ENCODE data around the gene PPAT. TPM values are rescaled to one million over a fixed set of nuclear protein-coding genes. Genes with fewer than 3 reads are reported as not detected.
"Not testable (repeated sequence)": the region's sequence is repeated elsewhere in the genome, so short reads cannot be mapped to it uniquely, and the experiment has no call there.

The PPAT gene
- total RNA-seq, 2 donors from 2014 or later: 1.9 TPM

GRCh38 chr4:56372774-56373173, 62.6 kb downstream of the PPAT start:
- H3K27ac ChIP-seq: no peak overlapping the region
- no peak overlapping the region for H3K4me3 ChIP-seq
- no peaks in the 10 kb centered on the region for H3K9me3 ChIP-seq
- TF ChIP-seq CTCF (IDR thresholded peaks at IDR 0.05): no peak
- DNase-seq (ENCODE audit: low spot score): no peak
- no peaks in the 10 kb centered on the region for H3K27me3 ChIP-seq
- H3K4me1 ChIP-seq: no peaks in the 10 kb centered on the region
- H3K36me3 ChIP-seq: peaks cover 13% of the 10 kb centered on the region

GRCh38 chr4:56371426-56372220, 63.8 kb downstream of the PPAT start:
- H3K27ac ChIP-seq: no peak overlapping the region
- H3K4me1 ChIP-seq: no peaks in the 10 kb centered on the region
- H3K4me3 ChIP-seq: no peak overlapping the region
- H3K27me3 ChIP-seq: no peaks in the 10 kb centered on the region
- H3K9me3 ChIP-seq: no peaks in the 10 kb centered on the region
- no peak for TF ChIP-seq CTCF (IDR thresholded peaks at IDR 0.05)
- peaks cover 13% of the 10 kb centered on the region for H3K36me3 ChIP-seq
- no peak for DNase-seq (ENCODE audit: low spot score)

GRCh38 chr4:56370377-56370776, 65.0 kb downstream of the PPAT start:
- H3K27me3 ChIP-seq: no peaks in the 10 kb centered on the region
- H3K27ac ChIP-seq: no peak overlapping the region
- no peak for TF ChIP-seq CTCF (IDR thresholded peaks at IDR 0.05)
- H3K36me3 ChIP-seq: peaks cover 13% of the 10 kb centered on the region
- no peak overlapping the region for H3K4me3 ChIP-seq
- no peaks in the 10 kb centered on the region for H3K9me3 ChIP-seq
- DNase-seq (ENCODE audit: low spot score): no peak
- H3K4me1 ChIP-seq: no peaks in the 10 kb centered on the region

- H3K27me3 ChIP-seq; H3K4me3 ChIP-seq; H3K9me3 ChIP-seq; DNase-seq (ENCODE audit: low spot score); H3K36me3 ChIP-seq; H3K4me1 ChIP-seq; H3K27ac ChIP-seq: not testable (repeated sequence)
Observed at GRCh38 chr4:56362981-56363380, 72.4 kb downstream of the PPAT start.

GRCh38 chr4:56360071-56360470, 75.3 kb downstream of the PPAT start:
- Histone ChIP-seq H3K27me3 (no peaks in the 10 kb centered on the region), H3K4me3 (no peak overlapping the region), H3K27ac (no peak overlapping the region), H3K9me3 (no peaks in the 10 kb centered on the region), H3K36me3 (peaks cover 5% of the 10 kb centered on the region), H3K4me1 (no peaks in the 10 kb centered on the region)
- DNase-seq (ENCODE audit: low spot score): no peak
- TF ChIP-seq CTCF (IDR thresholded peaks at IDR 0.05): no peak

GRCh38 chr4:56356650-56357049, 78.8 kb downstream of the PPAT start:
- TF ChIP-seq CTCF (IDR thresholded peaks at IDR 0.05): no peak
- H3K9me3 ChIP-seq: no peaks in the 10 kb centered on the region
- no peaks in the 10 kb centered on the region for H3K27me3 ChIP-seq
- no peak overlapping the region for H3K27ac ChIP-seq
- DNase-seq (ENCODE audit: low spot score): no peak
- H3K36me3 ChIP-seq: peaks cover 17% of the 10 kb centered on the region
- no peaks in the 10 kb centered on the region for H3K4me1 ChIP-seq
- no peak overlapping the region for H3K4me3 ChIP-seq

Data from right atrium auricular region (tissue), 2 donors.